ENCODE data around the gene GRWD1.

Gene GRWD1

DNA sequence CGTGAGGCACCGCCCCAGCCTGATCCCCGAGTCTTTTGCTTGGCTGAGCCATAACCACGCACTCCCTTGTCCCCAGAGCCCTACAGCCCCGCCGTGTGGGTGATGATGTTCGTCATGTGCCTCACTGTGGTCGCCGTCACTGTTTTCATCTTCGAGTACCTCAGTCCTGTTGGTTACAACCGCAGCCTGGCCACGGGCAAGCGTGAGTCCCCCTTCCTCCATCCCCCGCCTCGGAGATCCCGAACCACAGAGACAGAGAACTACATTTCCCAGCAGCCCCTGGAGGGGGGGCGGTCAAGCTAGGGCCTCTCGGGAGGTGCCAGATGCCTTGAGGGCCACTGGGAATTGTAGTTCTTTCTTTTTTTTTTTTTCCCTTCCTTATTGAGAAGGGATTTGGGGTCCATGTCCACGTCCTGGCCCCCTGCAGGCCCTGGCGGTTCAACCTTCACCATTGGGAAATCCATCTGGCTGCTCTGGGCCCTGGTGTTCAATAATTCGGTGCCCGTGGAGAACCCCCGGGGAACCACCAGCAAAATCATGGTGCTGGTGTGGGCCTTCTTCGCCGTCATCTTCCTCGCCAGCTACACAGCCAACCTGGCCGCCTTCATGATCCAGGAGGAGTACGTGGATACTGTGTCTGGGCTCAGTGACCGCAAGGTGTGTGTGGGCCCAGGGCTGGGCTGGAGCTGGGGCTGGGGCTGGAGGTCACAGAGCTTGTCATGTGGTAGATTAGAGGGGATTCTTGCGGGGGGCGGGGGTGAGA, 26.4 kb upstream of the GRWD1 start:
- no peaks in the 10 kb centered on the region for H3K36me3 ChIP-seq (ENCODE audit: control insufficient read depth in 1 of 2, insufficient read depth in 2 of 2, low read length in 2 of 2)
- peaks cover 4% of the 10 kb centered on the region for H3K9me3 ChIP-seq (ENCODE audit: insufficient read depth, low read depth, low read length)
- H3K14ac ChIP-seq (ENCODE audit: low read length), result no peak overlapping the region
- H2AK5ac ChIP-seq (ENCODE audit: low read length), result no peak overlapping the region
- no peak overlapping the region for H4K12ac ChIP-seq (ENCODE audit: low read depth, low read length)
- H3K27ac ChIP-seq (ENCODE audit: low read depth, low read length), result no peak overlapping the region
- H3K4me2 ChIP-seq (ENCODE audit: low read length), result no peak overlapping the region
- no peaks in the 10 kb centered on the region for H3K4me1 ChIP-seq (ENCODE audit: control insufficient read depth in 1 of 2, insufficient read depth in 2 of 2, low read length in 2 of 2)
- no peak overlapping the region for H3K4me3 ChIP-seq (ENCODE audit: low read depth, low read length)
- H3K18ac ChIP-seq (ENCODE audit: low read length), result no peak overlapping the region
- no peaks in the 10 kb centered on the region for H3K27me3 ChIP-seq (ENCODE audit: insufficient read depth, low read length)
- H2AFZ ChIP-seq (ENCODE audit: insufficient read depth, low read length, poor library complexity), result no peak overlapping the region
- no peak overlapping the region for H2BK5ac ChIP-seq (ENCODE audit: low read depth, low read length, poor library complexity)
- peak in 1 of 2 donors; percentile 8 for DNase-seq
- no peak overlapping the region for H2BK120ac ChIP-seq (ENCODE audit: insufficient read depth, low read length, poor library complexity)
- no CpG with 5 or more reads among the region's 31 CpGs for WGBS (ENCODE audit: extremely low coverage, insufficient coverage, insufficient read length)
- no peak overlapping the region for H3K4ac ChIP-seq (ENCODE audit: low read depth, low read length)
- H4K91ac ChIP-seq (ENCODE audit: low read depth, low read length), result no peak overlapping the region
- no peak overlapping the region for H4K8ac ChIP-seq (ENCODE audit: low read depth, low read length)
- no peak overlapping the region for H3K23ac ChIP-seq (ENCODE audit: low read length)
- H3K79me1 ChIP-seq (ENCODE audit: low read length), result no peaks in the 10 kb centered on the region
- H2BK12ac ChIP-seq (ENCODE audit: low read length), result no peak overlapping the region
- H3K9ac ChIP-seq (ENCODE audit: low read length), result no peak overlapping the region
- H3K79me2 ChIP-seq (ENCODE audit: control insufficient read depth, insufficient read depth, low read length, poor library complexity), result no peaks in the 10 kb centered on the region

DNA sequence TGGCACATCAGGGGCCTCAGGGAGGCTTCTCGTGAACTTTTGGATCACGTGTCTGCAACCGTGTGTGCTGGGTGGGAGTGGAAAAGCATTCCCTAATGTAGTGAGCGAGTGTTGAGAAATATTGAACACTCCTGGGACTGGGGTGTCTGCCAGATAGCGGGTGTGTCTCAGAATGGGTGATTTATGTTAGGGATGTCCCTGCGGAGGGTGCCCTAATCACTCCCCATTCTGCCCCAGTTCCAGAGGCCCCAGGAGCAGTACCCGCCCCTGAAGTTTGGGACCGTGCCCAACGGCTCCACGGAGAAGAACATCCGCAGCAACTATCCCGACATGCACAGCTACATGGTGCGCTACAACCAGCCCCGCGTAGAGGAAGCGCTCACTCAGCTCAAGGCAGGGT, 24.2 kb upstream of the GRWD1 start:
- no peak overlapping the region for H3K23ac ChIP-seq (ENCODE audit: low read length)
- H2BK120ac ChIP-seq (ENCODE audit: insufficient read depth, low read length, poor library complexity), result no peak overlapping the region
- DNase-seq, result no peak
- no peak overlapping the region for H3K14ac ChIP-seq (ENCODE audit: low read length)
- no peak overlapping the region for H3K9ac ChIP-seq (ENCODE audit: low read length)
- H2AK5ac ChIP-seq (ENCODE audit: low read length), result no peak overlapping the region
- H2AFZ ChIP-seq (ENCODE audit: insufficient read depth, low read length, poor library complexity), result no peak overlapping the region
- H3K18ac ChIP-seq (ENCODE audit: low read length), result no peak overlapping the region
- no peak overlapping the region for H2BK5ac ChIP-seq (ENCODE audit: low read depth, low read length, poor library complexity)
- H3K27me3 ChIP-seq (ENCODE audit: insufficient read depth, low read length), result no peaks in the 10 kb centered on the region
- peaks cover 2 to 4% of the 10 kb centered on the region in 2 experiments for H3K4me1 ChIP-seq (ENCODE audit: control insufficient read depth in 1 of 2, insufficient read depth in 2 of 2, low read length in 2 of 2)
- no peak overlapping the region for H4K12ac ChIP-seq (ENCODE audit: low read depth, low read length)
- H4K8ac ChIP-seq (ENCODE audit: low read depth, low read length), result no peak overlapping the region
- no peak overlapping the region for H4K91ac ChIP-seq (ENCODE audit: low read depth, low read length)
- H3K9me3 ChIP-seq (ENCODE audit: insufficient read depth, low read depth, low read length), result peaks cover 2% of the 10 kb centered on the region
- H3K4ac ChIP-seq (ENCODE audit: low read depth, low read length), result no peak overlapping the region
- no peak overlapping the region for H2BK12ac ChIP-seq (ENCODE audit: low read length)
- no CpG with 5 or more reads among the region's 16 CpGs for WGBS (ENCODE audit: extremely low coverage, insufficient coverage, insufficient read length)
- H3K27ac ChIP-seq (ENCODE audit: low read depth, low read length), result no peak overlapping the region
- H3K79me1 ChIP-seq (ENCODE audit: low read length), result peaks cover 2% of the 10 kb centered on the region
- no peaks in the 10 kb centered on the region for H3K36me3 ChIP-seq (ENCODE audit: control insufficient read depth in 1 of 2, insufficient read depth in 2 of 2, low read length in 2 of 2)
- H3K4me3 ChIP-seq (ENCODE audit: low read depth, low read length), result no peak overlapping the region
- H3K79me2 ChIP-seq (ENCODE audit: control insufficient read depth, insufficient read depth, low read length, poor library complexity), result peaks cover 1% of the 10 kb centered on the region
- H3K4me2 ChIP-seq (ENCODE audit: low read length), result no peak overlapping the region

GRCh38 chr19:48424694-48425219, 21.0 kb upstream of the GRWD1 start:
- no peaks in the 10 kb centered on the region for H3K27me3 ChIP-seq (ENCODE audit: insufficient read depth, low read length)
- H4K8ac ChIP-seq (ENCODE audit: low read depth, low read length), result peak overlapping the region; percentile 94
- H2BK12ac ChIP-seq (ENCODE audit: low read length), result peak overlapping the region; percentile 56
- H2BK5ac ChIP-seq (ENCODE audit: low read depth, low read length, poor library complexity), result peak overlapping the region; percentile 95
- no peak overlapping the region for H3K9ac ChIP-seq (ENCODE audit: low read length)
- no peaks in the 10 kb centered on the region for H3K36me3 ChIP-seq (ENCODE audit: control insufficient read depth in 1 of 2, insufficient read depth in 2 of 2, low read length in 2 of 2)
- H2BK120ac ChIP-seq (ENCODE audit: insufficient read depth, low read length, poor library complexity), result peak overlapping the region; percentile 99
- peak overlapping the region; percentile 51 for H3K4me2 ChIP-seq (ENCODE audit: low read length)
- H3K18ac ChIP-seq (ENCODE audit: low read length), result no peak overlapping the region
- no peak overlapping the region for H2AK5ac ChIP-seq (ENCODE audit: low read length)
- no CpG with 5 or more reads among the region's 8 CpGs for WGBS (ENCODE audit: extremely low coverage, insufficient coverage, insufficient read length)
- peak overlapping the region; percentile 75 for H3K14ac ChIP-seq (ENCODE audit: low read length)
- peak overlapping the region; percentile 8 for H2AFZ ChIP-seq (ENCODE audit: insufficient read depth, low read length, poor library complexity)
- H3K79me1 ChIP-seq (ENCODE audit: low read length), result peaks cover 2% of the 10 kb centered on the region
- H3K27ac ChIP-seq (ENCODE audit: low read depth, low read length), result peak overlapping the region; percentile 83
- H3K23ac ChIP-seq (ENCODE audit: low read length), result no peak overlapping the region
- H4K12ac ChIP-seq (ENCODE audit: low read depth, low read length), result peak overlapping the region; percentile 86
- H3K79me2 ChIP-seq (ENCODE audit: control insufficient read depth, insufficient read depth, low read length, poor library complexity), result peaks cover 1% of the 10 kb centered on the region
- DNase-seq, result peak in 1 of 2 donors; percentile 23
- H4K91ac ChIP-seq (ENCODE audit: low read depth, low read length), result peak overlapping the region; percentile 97
- no peak overlapping the region for H3K4me3 ChIP-seq (ENCODE audit: low read depth, low read length)
- H3K4ac ChIP-seq (ENCODE audit: low read depth, low read length), result peak overlapping the region; percentile 73
- peaks cover 2% of the 10 kb centered on the region for H3K9me3 ChIP-seq (ENCODE audit: insufficient read depth, low read depth, low read length)
- peaks cover 2 to 4% of the 10 kb centered on the region in 2 experiments for H3K4me1 ChIP-seq (ENCODE audit: control insufficient read depth in 1 of 2, insufficient read depth in 2 of 2, low read length in 2 of 2)

DNA sequence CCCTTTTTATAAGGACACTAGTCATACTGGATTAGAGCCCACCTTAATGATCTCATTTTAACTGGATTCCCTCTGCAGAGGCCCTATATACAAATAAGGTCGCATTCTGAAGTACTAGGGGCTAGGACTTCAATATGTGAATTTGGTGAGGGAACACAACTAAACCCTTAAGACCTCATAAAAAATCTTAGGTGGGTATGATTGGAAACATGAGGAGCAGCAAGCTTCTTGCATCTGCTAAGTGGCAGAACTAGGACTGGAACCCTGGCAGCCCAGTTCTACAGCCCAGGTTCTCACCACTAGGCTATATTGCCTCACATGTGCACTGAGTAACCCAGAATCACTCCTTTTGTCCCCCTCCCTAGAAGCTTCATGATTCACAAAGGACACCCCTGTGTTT, 17.1 kb upstream of the GRWD1 start:
- Histone ChIP-seq H3K14ac (ENCODE audit: low read length) (no peak overlapping the region), H2AK5ac (ENCODE audit: low read length) (no peak overlapping the region), H3K4me2 (ENCODE audit: low read length) (no peak overlapping the region), H4K91ac (ENCODE audit: low read depth, low read length) (peak overlapping the region; percentile 11), H3K79me1 (ENCODE audit: low read length) (peaks cover 2% of the 10 kb centered on the region), H3K9ac (ENCODE audit: low read length) (no peak overlapping the region), H3K36me3 (ENCODE audit: control insufficient read depth in 1 of 2, insufficient read depth in 2 of 2, low read length in 2 of 2) (no peaks in the 10 kb centered on the region), H2BK120ac (ENCODE audit: insufficient read depth, low read length, poor library complexity) (no peak overlapping the region), H3K27ac (ENCODE audit: low read depth, low read length) (no peak overlapping the region), H3K23ac (ENCODE audit: low read length) (no peak overlapping the region), H3K4me3 (ENCODE audit: low read depth, low read length) (no peak overlapping the region), H2BK12ac (ENCODE audit: low read length) (peak overlapping the region; percentile 53), H3K79me2 (ENCODE audit: control insufficient read depth, insufficient read depth, low read length, poor library complexity) (peaks cover 1% of the 10 kb centered on the region), H2AFZ (ENCODE audit: insufficient read depth, low read length, poor library complexity) (no peak overlapping the region), H3K4ac (ENCODE audit: low read depth, low read length) (no peak overlapping the region), H4K12ac (ENCODE audit: low read depth, low read length) (no peak overlapping the region), H2BK5ac (ENCODE audit: low read depth, low read length, poor library complexity) (no peak overlapping the region), H4K8ac (ENCODE audit: low read depth, low read length) (no peak overlapping the region), H3K9me3 (ENCODE audit: insufficient read depth, low read depth, low read length) (no peaks in the 10 kb centered on the region), H3K4me1 (ENCODE audit: control insufficient read depth in 1 of 2, insufficient read depth in 2 of 2, low read length in 2 of 2) (peaks cover 2 to 4% of the 10 kb centered on the region in 2 experiments), H3K27me3 (ENCODE audit: insufficient read depth, low read length) (no peaks in the 10 kb centered on the region), H3K18ac (ENCODE audit: low read length) (no peak overlapping the region)
- DNase-seq, result no peak
- no CpG with 5 or more reads among the region's 1 CpG for WGBS (ENCODE audit: extremely low coverage, insufficient coverage, insufficient read length)
